Measurements from ENCODE around the gene NCOA1. TPM values are rescaled to one million over a fixed set of nuclear protein-coding genes. Genes with fewer than 3 reads are reported as not detected.
A peak's percentile ranks its signal among the peaks of the same experiment; 100 is the strongest.
"Not testable (repeated sequence)": the region's sequence is repeated elsewhere in the genome, so short reads cannot be mapped to it uniquely, and the experiment has no call there.

Gene NCOA1
- polyA plus RNA-seq, 4 donors = 13.8 to 48.5 (median 20.4) TPM

DNA sequence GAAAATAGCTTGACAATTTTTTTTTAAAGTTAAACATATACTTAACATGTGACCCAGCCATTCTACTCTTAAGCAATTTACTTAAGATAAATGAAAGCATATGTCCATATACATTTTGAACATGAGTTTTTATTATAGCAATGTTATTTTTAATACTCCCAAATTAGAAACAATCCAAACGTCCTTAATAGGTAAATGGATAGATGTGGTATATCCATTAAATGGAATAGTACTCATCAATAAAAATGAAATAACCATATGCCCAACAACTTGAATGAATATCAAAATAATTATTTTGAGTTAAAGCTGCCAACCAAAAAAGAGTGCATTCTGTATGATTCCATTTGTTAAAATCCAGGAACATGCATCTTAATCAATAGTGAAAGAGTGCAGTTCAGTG, 29.1 kb downstream of the NCOA1 start:
- H3K36me3 ChIP-seq (ENCODE audit: control insufficient read depth in 3 of 3, insufficient read depth in 2 of 3, low read depth in 1 of 3, low read length in 3 of 3) = peaks cover 0 to 6% (median 0%) of the 10 kb centered on the region in 3 donors
- no peak overlapping the region for H3K27ac ChIP-seq (ENCODE audit: low read depth in 1 of 3, low read length in 2 of 3)
- peaks cover 2 to 20% (median 5%) of the 10 kb centered on the region in 3 donors for H3K4me1 ChIP-seq (ENCODE audit: control insufficient read depth in 3 of 3, insufficient read depth in 2 of 3, low read depth in 1 of 3, low read length in 2 of 3)
- no peak overlapping the region for H3K4me3 ChIP-seq (ENCODE audit: low read depth in 1 of 3, low read length in 3 of 3)
- H3K27me3 ChIP-seq (ENCODE audit: control insufficient read depth in 3 of 3, insufficient read depth in 3 of 3, low read length in 3 of 3) = no peaks in the 10 kb centered on the region
- FAIRE-seq (no peak), DNase-seq (no peak)
- 69 to 81% (median 79%) methylated on average over 1 of the region's 1 CpG for WGBS, 3 donors
- H3K9me3 ChIP-seq (ENCODE audit: control insufficient read depth in 2 of 2, insufficient read depth in 1 of 2, low read depth in 1 of 2, low read length in 1 of 2) = no peaks in the 10 kb centered on the region

DNA sequence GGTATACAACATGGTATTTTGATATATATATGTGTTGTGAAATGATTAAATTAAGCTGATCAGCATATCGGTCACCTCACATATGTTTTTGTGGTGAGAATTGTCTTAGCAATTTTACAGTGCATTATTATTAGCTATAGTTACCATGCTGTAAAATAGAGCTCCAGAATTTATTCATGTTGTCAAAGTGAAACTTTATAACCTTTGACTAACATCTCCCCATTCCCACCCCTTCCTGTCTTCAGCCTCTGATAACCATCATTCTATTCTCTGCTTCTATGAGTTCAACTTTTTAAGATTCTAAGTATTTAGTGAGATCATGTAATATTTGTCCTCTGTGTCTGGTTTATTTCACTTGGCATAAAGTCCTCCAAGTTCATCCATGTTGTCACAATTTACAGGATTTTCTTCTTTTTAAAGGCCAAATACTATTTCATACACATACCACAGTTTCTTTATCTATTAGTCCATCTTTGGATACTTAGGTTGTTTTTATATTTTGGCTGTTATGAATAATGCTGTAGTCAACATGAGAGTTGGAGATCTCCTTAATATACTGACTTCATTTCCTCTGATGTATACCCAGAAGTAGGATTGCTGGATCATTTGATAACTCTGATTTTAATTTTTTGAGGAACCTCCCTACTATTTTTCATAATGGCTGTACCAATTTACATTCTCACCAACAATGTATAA, 30.3 kb downstream of the NCOA1 start:
- Histone ChIP-seq H3K4me1 (ENCODE audit: control insufficient read depth in 3 of 3, insufficient read depth in 2 of 3, low read depth in 1 of 3, low read length in 2 of 3) (peaks cover 4 to 12% (median 8%) of the 10 kb centered on the region in 3 donors), H3K27ac (ENCODE audit: low read depth in 1 of 3, low read length in 2 of 3) (no peak overlapping the region), H3K4me3 (ENCODE audit: low read depth in 1 of 3, low read length in 3 of 3) (no peak overlapping the region), H3K36me3 (ENCODE audit: control insufficient read depth in 3 of 3, insufficient read depth in 2 of 3, low read depth in 1 of 3, low read length in 3 of 3) (peaks cover 0 to 6% (median 0%) of the 10 kb centered on the region in 3 donors), H3K9me3 (ENCODE audit: control insufficient read depth in 2 of 2, insufficient read depth in 1 of 2, low read depth in 1 of 2, low read length in 1 of 2) (no peaks in the 10 kb centered on the region), H3K27me3 (ENCODE audit: control insufficient read depth in 3 of 3, insufficient read depth in 3 of 3, low read length in 3 of 3) (no peaks in the 10 kb centered on the region)
- DNase-seq = no peak
- FAIRE-seq = no peak
- 74 to 82% (median 78%) methylated on average over 1 of the region's 1 CpG for WGBS, 3 donors

DNA sequence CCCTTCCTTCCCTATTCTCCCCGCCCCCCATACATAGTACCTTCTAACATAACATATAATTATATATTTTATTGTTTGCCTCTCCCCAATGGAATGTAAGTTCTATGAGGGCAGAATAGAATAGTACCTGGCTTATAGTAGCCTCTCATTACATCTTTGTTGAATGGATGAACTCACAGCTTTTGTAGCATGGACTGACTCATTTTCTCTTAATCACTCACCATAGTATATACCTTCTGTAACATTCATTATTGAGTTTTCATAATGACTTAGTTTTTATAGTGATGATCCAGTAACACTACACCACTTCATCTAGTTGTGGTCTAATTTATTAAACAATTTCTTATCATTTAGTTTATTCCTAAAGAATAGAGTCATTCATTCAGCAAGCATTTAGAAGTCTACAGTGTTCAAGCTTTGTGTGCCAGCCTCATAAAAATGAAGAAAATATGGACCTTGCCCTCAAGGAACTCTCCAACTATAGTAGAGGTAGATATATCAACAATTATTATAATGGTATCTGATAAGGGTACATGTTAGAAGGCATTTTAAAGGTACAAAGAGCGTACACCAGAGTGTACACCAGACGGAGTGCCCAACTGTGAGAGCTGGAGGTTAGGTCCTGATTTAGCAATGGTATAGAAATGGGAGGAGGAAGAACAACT, 31.1 kb downstream of the NCOA1 start:
- peak overlapping the region in 2 of 3 donors; percentile 14 to 18 for H3K27ac ChIP-seq (ENCODE audit: low read depth in 1 of 3, low read length in 2 of 3)
- H3K27me3 ChIP-seq (ENCODE audit: control insufficient read depth in 3 of 3, insufficient read depth in 3 of 3, low read length in 3 of 3) = no peaks in the 10 kb centered on the region
- no peaks in the 10 kb centered on the region for H3K9me3 ChIP-seq (ENCODE audit: control insufficient read depth in 2 of 2, insufficient read depth in 1 of 2, low read depth in 1 of 2, low read length in 1 of 2)
- DNase-seq (peak; percentile 75 to 90), FAIRE-seq (peak; percentile 84)
- WGBS, 3 donors = 35 to 71% (median 52%) methylated on average over 3 of the region's 3 CpGs
- H3K4me3 ChIP-seq (ENCODE audit: low read depth in 1 of 3, low read length in 3 of 3) = no peak overlapping the region
- H3K36me3 ChIP-seq (ENCODE audit: control insufficient read depth in 3 of 3, insufficient read depth in 2 of 3, low read depth in 1 of 3, low read length in 3 of 3) = peaks cover 0 to 6% (median 0%) of the 10 kb centered on the region in 3 donors
- H3K4me1 ChIP-seq (ENCODE audit: control insufficient read depth in 3 of 3, insufficient read depth in 2 of 3, low read depth in 1 of 3, low read length in 2 of 3) = peaks cover 3 to 10% (median 8%) of the 10 kb centered on the region in 3 donors

DNA sequence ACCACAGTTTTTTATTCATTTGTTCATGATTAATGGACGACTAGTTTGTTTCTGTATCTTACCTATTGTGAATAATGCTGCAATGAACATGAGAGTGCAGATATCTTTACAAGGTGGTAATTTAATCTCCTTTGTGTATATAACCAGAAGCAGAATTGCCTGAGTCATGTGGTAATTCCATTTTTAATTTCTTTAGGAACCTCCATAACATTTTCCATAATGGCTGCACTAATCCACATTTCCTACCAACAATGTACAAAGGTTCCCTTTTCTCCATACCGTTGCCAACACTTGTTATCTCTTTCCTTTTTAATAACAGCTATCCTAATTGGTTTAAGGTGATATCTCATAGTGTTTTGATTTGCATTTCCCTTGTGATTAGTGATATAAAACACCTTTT, 36.5 kb downstream of the NCOA1 start:
- FAIRE-seq = no peak
- H3K36me3 ChIP-seq (ENCODE audit: control insufficient read depth in 3 of 3, insufficient read depth in 2 of 3, low read depth in 1 of 3, low read length in 3 of 3) = peaks cover 0 to 9% (median 0%) of the 10 kb centered on the region in 3 donors
- 13 to 61% (median 30%) methylated on average over 2 of the region's 2 CpGs for WGBS, 3 donors
- no peak overlapping the region for H3K4me3 ChIP-seq (ENCODE audit: low read depth in 1 of 3, low read length in 3 of 3)
- H3K27me3 ChIP-seq (ENCODE audit: control insufficient read depth in 3 of 3, insufficient read depth in 3 of 3, low read length in 3 of 3) = no peaks in the 10 kb centered on the region
- DNase-seq = peak in 1 of 2 donors; percentile 86
- H3K4me1 ChIP-seq (ENCODE audit: control insufficient read depth in 3 of 3, insufficient read depth in 2 of 3, low read depth in 1 of 3, low read length in 2 of 3) = peaks cover 2 to 6% (median 3%) of the 10 kb centered on the region in 3 donors
- H3K9me3 ChIP-seq (ENCODE audit: control insufficient read depth in 2 of 2, insufficient read depth in 1 of 2, low read depth in 1 of 2, low read length in 1 of 2) = peaks cover 0 to 10% of the 10 kb centered on the region in 2 donors
- H3K27ac ChIP-seq (ENCODE audit: low read depth in 1 of 3, low read length in 2 of 3) = peak overlapping the region in 1 of 3 donors; percentile 20

DNA sequence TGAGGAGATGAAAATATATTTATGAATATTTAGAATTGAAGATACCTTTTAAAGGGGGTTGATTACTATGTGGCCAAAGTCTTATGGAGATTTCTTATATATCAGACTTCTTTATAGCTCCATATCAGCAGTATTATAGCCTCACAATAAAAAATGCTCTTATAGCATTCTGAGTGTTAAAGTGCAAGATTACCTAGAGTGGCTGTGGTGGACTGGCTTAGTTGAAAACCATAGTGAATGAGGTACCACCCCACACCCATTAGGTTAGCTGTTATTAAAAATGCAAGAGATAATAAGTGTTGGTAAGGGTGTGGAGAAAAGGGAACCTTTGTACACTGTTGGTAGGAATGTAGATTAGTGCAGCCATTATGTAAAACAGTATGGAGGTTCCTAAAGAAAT, 39.7 kb downstream of the NCOA1 start:
- peak; percentile 36 to 93 for DNase-seq
- peaks cover 0 to 15% of the 10 kb centered on the region in 2 donors for H3K9me3 ChIP-seq (ENCODE audit: control insufficient read depth in 2 of 2, insufficient read depth in 1 of 2, low read depth in 1 of 2, low read length in 1 of 2)
- no peaks in the 10 kb centered on the region for H3K27me3 ChIP-seq (ENCODE audit: control insufficient read depth in 3 of 3, insufficient read depth in 3 of 3, low read length in 3 of 3)
- FAIRE-seq = no peak
- H3K27ac ChIP-seq (ENCODE audit: low read depth in 1 of 3, low read length in 2 of 3) = peak overlapping the region in 1 of 3 donors; percentile 20
- peaks cover 0 to 3% (median 0%) of the 10 kb centered on the region in 3 donors for H3K36me3 ChIP-seq (ENCODE audit: control insufficient read depth in 3 of 3, insufficient read depth in 2 of 3, low read depth in 1 of 3, low read length in 3 of 3)
- H3K4me1 ChIP-seq (ENCODE audit: control insufficient read depth in 3 of 3, insufficient read depth in 2 of 3, low read depth in 1 of 3, low read length in 2 of 3) = peaks cover under 1 to 3% (median 3%) of the 10 kb centered on the region in 3 donors
- no peak overlapping the region for H3K4me3 ChIP-seq (ENCODE audit: low read depth in 1 of 3, low read length in 3 of 3)

DNA sequence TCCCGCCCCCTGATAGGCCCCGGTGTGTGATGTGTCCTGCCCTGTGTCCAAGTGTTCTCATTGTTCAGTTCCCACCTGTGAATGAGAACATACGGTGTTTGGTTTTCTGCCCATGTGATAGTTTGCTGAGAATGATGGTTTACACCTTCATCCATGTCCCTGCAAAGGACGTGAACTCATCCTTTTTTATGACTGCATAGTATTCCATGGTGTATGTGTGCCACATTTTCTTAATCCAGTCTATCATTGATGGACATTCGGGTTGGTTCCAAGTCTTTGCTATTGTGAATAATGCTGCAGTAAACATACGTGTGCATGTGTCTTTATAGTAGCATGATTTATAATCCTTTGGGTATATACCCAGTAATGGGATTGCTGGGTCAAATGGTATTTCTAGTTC, 40.6 kb downstream of the NCOA1 start:
- FAIRE-seq = not testable (repeated sequence)

DNA sequence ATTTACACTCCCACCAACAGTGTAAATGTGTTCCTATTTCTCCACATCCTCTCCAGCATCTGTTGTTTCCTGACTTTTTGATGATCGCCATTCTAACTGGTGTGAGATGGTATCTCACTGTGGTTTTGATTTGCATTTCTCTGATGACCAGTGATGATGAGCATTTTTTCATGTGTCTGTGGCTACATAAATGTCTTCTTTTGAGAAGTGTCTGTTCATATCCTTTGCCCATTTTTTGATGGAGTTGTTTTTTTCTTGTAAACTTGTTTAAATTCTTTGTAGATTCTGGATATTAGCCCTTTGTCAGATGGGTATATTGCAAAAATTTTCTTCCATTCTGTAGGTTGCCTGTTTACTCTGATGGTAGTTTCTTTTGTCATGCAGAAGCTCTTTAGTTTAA, 41.0 kb downstream of the NCOA1 start:
- not testable (repeated sequence) for H3K4me1 ChIP-seq (ENCODE audit: control insufficient read depth in 3 of 3, insufficient read depth in 2 of 3, low read depth in 1 of 3, low read length in 2 of 3); H3K27ac ChIP-seq (ENCODE audit: low read depth in 1 of 3, low read length in 2 of 3); H3K27me3 ChIP-seq (ENCODE audit: control insufficient read depth in 3 of 3, insufficient read depth in 3 of 3, low read length in 3 of 3); H3K36me3 ChIP-seq (ENCODE audit: control insufficient read depth in 3 of 3, insufficient read depth in 2 of 3, low read depth in 1 of 3, low read length in 3 of 3); DNase-seq; FAIRE-seq; H3K4me3 ChIP-seq (ENCODE audit: low read depth in 1 of 3, low read length in 3 of 3)
- 81 to 100% (median 81%) methylated on average over 1 of the region's 1 CpG for WGBS, 3 donors
- peaks cover 0 to 15% of the 10 kb centered on the region in 2 donors for H3K9me3 ChIP-seq (ENCODE audit: control insufficient read depth in 2 of 2, insufficient read depth in 1 of 2, low read depth in 1 of 2, low read length in 1 of 2)

More for the DNA sequence above, 40.6 kb downstream of the NCOA1 start:
- H3K36me3 ChIP-seq (ENCODE audit: control insufficient read depth in 3 of 3, insufficient read depth in 2 of 3, low read depth in 1 of 3, low read length in 3 of 3); H3K4me1 ChIP-seq (ENCODE audit: control insufficient read depth in 3 of 3, insufficient read depth in 2 of 3, low read depth in 1 of 3, low read length in 2 of 3); H3K27me3 ChIP-seq (ENCODE audit: control insufficient read depth in 3 of 3, insufficient read depth in 3 of 3, low read length in 3 of 3); DNase-seq; H3K27ac ChIP-seq (ENCODE audit: low read depth in 1 of 3, low read length in 2 of 3); H3K4me3 ChIP-seq (ENCODE audit: low read depth in 1 of 3, low read length in 3 of 3): not testable (repeated sequence)
- 89 to 94% (median 94%) methylated on average over 6 of the region's 6 CpGs for WGBS, 3 donors
- H3K9me3 ChIP-seq (ENCODE audit: control insufficient read depth in 2 of 2, insufficient read depth in 1 of 2, low read depth in 1 of 2, low read length in 1 of 2) = peaks cover 0 to 15% of the 10 kb centered on the region in 2 donors

DNA sequence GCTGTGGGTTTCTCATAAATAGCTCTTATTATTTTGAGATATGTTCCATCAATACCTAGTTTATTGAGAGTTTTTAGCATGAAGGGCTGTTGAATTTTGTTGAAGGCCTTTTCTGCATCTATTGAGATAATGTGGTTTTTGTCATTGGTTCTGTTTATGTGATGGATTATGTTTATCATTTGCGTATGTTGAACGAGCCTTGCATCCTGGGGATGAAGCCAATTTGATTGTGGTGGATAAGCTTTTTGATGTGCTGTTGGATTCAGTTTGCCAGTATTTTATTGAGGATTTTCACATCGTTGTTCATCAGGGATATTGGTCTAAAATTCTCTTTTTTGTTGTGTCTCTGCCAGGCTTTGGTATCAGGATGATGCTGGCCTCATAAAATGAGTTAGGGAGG, 42.5 kb downstream of the NCOA1 start:
- H3K36me3 ChIP-seq (ENCODE audit: control insufficient read depth in 3 of 3, insufficient read depth in 2 of 3, low read depth in 1 of 3, low read length in 3 of 3); H3K27ac ChIP-seq (ENCODE audit: low read depth in 1 of 3, low read length in 2 of 3); H3K4me3 ChIP-seq (ENCODE audit: low read depth in 1 of 3, low read length in 3 of 3); H3K4me1 ChIP-seq (ENCODE audit: control insufficient read depth in 3 of 3, insufficient read depth in 2 of 3, low read depth in 1 of 3, low read length in 2 of 3); DNase-seq; FAIRE-seq; H3K27me3 ChIP-seq (ENCODE audit: control insufficient read depth in 3 of 3, insufficient read depth in 3 of 3, low read length in 3 of 3): not testable (repeated sequence)
- WGBS, 3 donors = 74 to 93% (median 87%) methylated on average over 3 of the region's 3 CpGs
- H3K9me3 ChIP-seq (ENCODE audit: control insufficient read depth in 2 of 2, insufficient read depth in 1 of 2, low read depth in 1 of 2, low read length in 1 of 2) = peaks cover 0 to 15% of the 10 kb centered on the region in 2 donors

Measured in small intestine (tissue), 7 donors.